Naive thymus-derived CD4-positive, alpha-beta T cell (primary cell): ENCODE measurements around the gene LRMDA. TPM values are rescaled to one million over a fixed set of nuclear protein-coding genes. Genes with fewer than 3 reads are reported as not detected.

Experiments used
- ATAC-seq: fragments of 150-1000 bp; cut with Tn5 transposase; 2 replicates; pipeline ENCODE4 v1.10.0; 2021; ENCODE audit warnings: mild to moderate bottlenecking, moderate library complexity
- CTCF ChIA-PET: fragments of 350-600 bp; sonication (Branson Sonifier 250); formaldehyde crosslinking; loops from one replicate; lab custom pipeline; 2021; ENCODE audit warnings: antibody characterized with exemption; lab: Charles Lee
- POLR2A ChIA-PET: fragments of 350-600 bp; sonication (Branson Sonifier 250); formaldehyde crosslinking; loops from one replicate; lab custom pipeline; 2021; ENCODE audit warnings: antibody characterized with exemption, inconsistent platforms; lab: Charles Lee
- DNase-seq, 9 donors: peaks; one replicate each; pipeline versions ENCODE4 v3.0.0 to v3.0.0-alpha.2; 2020 to 2022; ENCODE audit warnings: mixed read lengths in 1 of 9
- H3K27ac ChIP-seq: one replicate; pipeline ENCODE4 v1.7.0; 2013; ENCODE audit warnings: mild to moderate bottlenecking, low read depth, low read length, moderate library complexity
- H3K27me3 ChIP-seq, 2 donors: one replicate each; pipeline ENCODE4 v1.7.0; 2013; ENCODE audit warnings: low read length in 2 of 2, mild to moderate bottlenecking in 2 of 2, moderate library complexity in 2 of 2; ENCODE audit not compliant: control insufficient read depth in 2 of 2, insufficient read depth in 2 of 2
- H3K36me3 ChIP-seq, 3 experiments: 1 replicate in 2 of 3; 2 replicates in 1 of 3; pipeline ENCODE4 v1.7.0; 2013; ENCODE audit warnings: low read length in 3 of 3, mild to moderate bottlenecking in 3 of 3, moderate library complexity in 1 of 3; ENCODE audit not compliant: insufficient read depth in 3 of 3, control insufficient read depth in 2 of 3
- H3K4me1 ChIP-seq, 2 donors: one replicate each; pipeline ENCODE4 v1.7.0; 2013; ENCODE audit warnings: low read length in 2 of 2, mild to moderate bottlenecking in 2 of 2, moderate library complexity in 1 of 2; ENCODE audit not compliant: control insufficient read depth in 2 of 2, insufficient read depth in 2 of 2
- H3K4me3 ChIP-seq: 2 replicates; pipeline ENCODE4 v1.7.0; 2013; ENCODE audit warnings: mild to moderate bottlenecking, low read length
- H3K9me3 ChIP-seq, 3 experiments: 1 replicate in 2 of 3; 2 replicates in 1 of 3; pipeline ENCODE4 v1.7.0; 2013; ENCODE audit warnings: low read length in 3 of 3; ENCODE audit not compliant: control insufficient read depth in 2 of 3
- H3K27ac Mint-ChIP-seq, 9 donors: one replicate each; pipeline ENCODE4 v1.8.0; 2020 to 2022; ENCODE audit warnings: mixed read lengths in 9 of 9, mild to moderate bottlenecking in 8 of 9, moderate library complexity in 5 of 9, inconsistent platforms in 2 of 9
- H3K27me3 Mint-ChIP-seq, 5 donors: one replicate each; pipeline ENCODE4 v1.8.0; 2021 to 2022; ENCODE audit warnings: mixed read lengths in 5 of 5, mild to moderate bottlenecking in 1 of 5
- H3K36me3 Mint-ChIP-seq, 5 donors: one replicate each; pipeline ENCODE4 v1.8.0; 2020 to 2022; ENCODE audit warnings: mixed read lengths in 5 of 5, mild to moderate bottlenecking in 3 of 5, inconsistent platforms in 1 of 5
- H3K4me1 Mint-ChIP-seq, 7 donors: one replicate each; pipeline ENCODE4 v1.8.0; 2020 to 2022; ENCODE audit warnings: mixed read lengths in 7 of 7, mild to moderate bottlenecking in 3 of 7, inconsistent platforms in 1 of 7
- H3K4me3 Mint-ChIP-seq, 10 donors: one replicate each; pipeline ENCODE4 v1.8.0; 2020 to 2022; ENCODE audit warnings: mild to moderate bottlenecking in 10 of 10, mixed read lengths in 10 of 10, moderate library complexity in 6 of 10, inconsistent platforms in 2 of 10
- H3K9me3 Mint-ChIP-seq, 11 donors: one replicate each; pipeline ENCODE4 v1.8.0; 2020 to 2022; ENCODE audit warnings: mixed read lengths in 11 of 11, mild to moderate bottlenecking in 4 of 11, inconsistent platforms in 1 of 11, moderate library complexity in 1 of 11
- intact Hi-C, 2 donors: fragments of 100-400 bp; cut with micrococcal nuclease; formaldehyde crosslinking; loops; one replicate each; pipeline ENCODE4 v1.15.1; 2023
- polyA plus RNA-seq, 2 donors: library from polyadenylated mRNA; unstranded; fragments of 300-500 nt; fragmentation: Illumina TruSeq; gene quantifications; one replicate each; pipeline ENCODE4 v1.2.3, GENCODE V29; 2021
- total RNA-seq, 6 experiments: library from RNA in 5 of 6; stranded (reverse) in 5 of 6; gene quantifications; 1 replicate in 5 of 6; 2 replicates in 1 of 6; pipeline ENCODE4 v1.2.3 and lab custom pipeline; 2021 to 2026

Gene LRMDA
- total and polyA plus RNA-seq, 7 experiments from 2014 or later, result 0.57 to 14.9 (median 3.0) TPM; not detected in 4

DNA sequence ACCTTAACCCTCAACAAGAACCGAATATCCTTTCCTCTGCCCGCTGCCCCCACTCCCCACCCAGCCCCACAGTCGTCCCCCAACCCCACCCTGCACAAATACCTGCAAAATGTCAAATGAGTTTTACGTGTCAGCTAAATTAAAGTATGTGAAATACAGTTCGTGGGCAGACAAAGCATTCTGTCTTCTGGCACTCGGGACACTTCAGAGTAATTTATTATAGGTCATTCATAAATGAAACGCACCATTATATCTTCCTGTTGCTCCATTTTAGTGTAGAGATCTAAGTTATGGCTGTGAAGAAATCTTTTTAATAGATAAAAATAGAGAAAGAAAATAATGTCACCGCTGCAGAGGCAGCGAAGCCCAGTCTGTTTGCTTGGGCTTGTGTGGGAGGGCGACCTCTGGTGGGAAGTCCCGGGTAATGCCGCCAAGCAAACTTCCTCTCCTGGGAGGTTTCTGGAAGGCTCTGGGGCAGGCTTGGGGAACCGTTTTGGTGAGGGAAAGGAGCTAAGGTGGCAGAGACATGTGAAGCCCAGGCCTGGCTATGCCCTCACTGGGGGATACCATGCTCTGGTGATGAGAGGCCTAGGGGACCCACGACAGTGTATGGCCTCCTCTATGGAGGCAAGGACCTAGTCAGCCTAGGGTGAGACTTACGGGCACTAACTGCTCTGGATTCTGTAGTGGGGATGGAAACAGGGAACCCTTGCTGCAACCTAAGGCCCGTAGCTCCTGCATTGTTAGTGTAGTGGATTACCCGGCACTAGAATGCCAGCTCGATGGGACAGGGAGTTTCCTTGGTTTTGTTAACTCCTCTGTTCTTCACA lies 604.9 kb downstream of the LRMDA start:
- peaks cover 0 to 3% (median 0%) of the 10 kb centered on the region in 7 donors for H3K4me1 Mint-ChIP-seq
- H3K4me3 Mint-ChIP-seq, result no peak overlapping the region
- H3K36me3 Mint-ChIP-seq, result peaks cover 0 to 9% (median 0%) of the 10 kb centered on the region in 5 donors
- Histone ChIP-seq H3K9me3 (no peaks in the 10 kb centered on the region), H3K4me1 (no peaks in the 10 kb centered on the region), H3K27me3 (no peaks in the 10 kb centered on the region), H3K4me3 (no peak overlapping the region), H3K36me3 (no peaks in the 10 kb centered on the region), H3K27ac (no peak overlapping the region)
- no peak overlapping the region for H3K27ac Mint-ChIP-seq
- ChIA-PET CTCF (no interaction called here), POLR2A (no interaction called here)
- ATAC-seq (peak; percentile 76), DNase-seq (peak in 6 of 9 donors; percentile 5 to 41 (median 14))
- H3K9me3 Mint-ChIP-seq, result peaks cover 0 to 17% (median 2%) of the 10 kb centered on the region in 11 donors
- intact Hi-C loops, result loop anchor here (2.0 to 5.0 kb wide), 2 partner anchors 634 to 636 kb away; partner anchors contain the start of gene ZNF503 (in 2 of the 2)
- H3K27me3 Mint-ChIP-seq, result peaks cover 0 to 20% (median 6%) of the 10 kb centered on the region in 5 donors

DNA sequence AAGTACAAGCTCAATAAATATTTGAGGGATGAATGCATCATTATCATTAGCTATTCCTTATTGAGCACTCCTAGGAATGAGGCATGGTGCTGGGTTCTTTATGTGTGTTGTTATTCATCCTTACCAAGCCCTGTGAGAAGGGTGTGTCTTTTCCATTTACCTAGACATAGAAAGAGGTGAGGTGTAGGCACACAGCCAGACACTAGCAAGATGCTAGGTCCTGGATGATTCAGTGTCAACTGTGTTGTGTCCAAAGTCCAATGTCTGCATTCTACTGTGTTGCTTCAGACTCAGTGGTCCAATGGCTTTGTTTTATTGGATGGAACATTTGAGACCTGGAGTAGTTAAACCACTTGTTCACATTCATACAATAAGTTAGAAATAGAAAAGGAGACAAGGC lies 605.5 kb downstream of the LRMDA start:
- H3K36me3 Mint-ChIP-seq, result peaks cover 0 to 9% (median 0%) of the 10 kb centered on the region in 5 donors
- ATAC-seq (no peak), DNase-seq (no peak)
- Histone ChIP-seq H3K4me3 (no peak overlapping the region), H3K4me1 (no peaks in the 10 kb centered on the region), H3K27me3 (no peaks in the 10 kb centered on the region), H3K36me3 (no peaks in the 10 kb centered on the region), H3K9me3 (no peaks in the 10 kb centered on the region), H3K27ac (no peak overlapping the region)
- H3K4me1 Mint-ChIP-seq, result peaks cover 0 to 3% (median 0%) of the 10 kb centered on the region in 7 donors
- peaks cover 0 to 20% (median 6%) of the 10 kb centered on the region in 5 donors for H3K27me3 Mint-ChIP-seq
- no peak overlapping the region for H3K27ac Mint-ChIP-seq
- ChIA-PET POLR2A (no interaction called here), CTCF (no interaction called here)
- H3K4me3 Mint-ChIP-seq, result no peak overlapping the region
- H3K9me3 Mint-ChIP-seq, result peaks cover 0 to 17% (median 2%) of the 10 kb centered on the region in 11 donors
- intact Hi-C loops, result loop anchor here (2.0 to 5.0 kb wide), 2 partner anchors 635 to 636 kb away; partner anchors contain the start of gene ZNF503 (in 2 of the 2)

DNA sequence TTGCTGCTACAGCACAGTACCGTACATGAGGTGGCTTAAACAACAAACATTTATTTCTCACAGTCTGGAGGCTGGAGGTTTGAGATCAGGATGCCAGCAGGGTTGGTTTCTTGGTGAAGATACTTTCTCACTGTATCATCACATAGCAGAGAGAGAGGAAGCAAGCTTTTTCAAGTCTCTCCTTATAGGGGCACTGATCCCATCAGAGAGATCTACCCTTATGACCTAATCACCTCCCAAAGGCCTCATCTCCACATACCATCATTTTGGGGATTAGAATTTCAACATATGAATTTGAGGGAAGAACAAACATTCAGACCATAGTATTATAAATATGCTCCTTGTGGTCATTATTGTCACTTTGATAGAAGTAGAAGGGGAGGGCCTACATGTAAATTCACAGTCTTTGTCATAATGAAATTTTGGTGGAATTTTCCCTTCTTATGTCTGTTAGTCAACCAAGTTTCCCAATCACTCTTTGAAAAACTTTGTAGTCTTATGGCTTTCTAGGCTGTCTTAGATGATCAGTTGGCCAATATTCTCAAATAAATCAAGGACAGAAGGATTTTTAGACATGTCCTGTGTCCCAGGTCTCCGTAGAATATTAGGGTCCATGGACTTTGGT lies 606.2 kb downstream of the LRMDA start:
- POLR2A ChIA-PET, result no interaction called here
- Histone ChIP-seq H3K27me3 (no peaks in the 10 kb centered on the region), H3K27ac (no peak overlapping the region), H3K36me3 (no peaks in the 10 kb centered on the region), H3K9me3 (no peaks in the 10 kb centered on the region), H3K4me1 (no peaks in the 10 kb centered on the region), H3K4me3 (no peak overlapping the region)
- CTCF ChIA-PET, result no interaction called here
- H3K36me3 Mint-ChIP-seq, result peaks cover 0 to 9% (median 0%) of the 10 kb centered on the region in 5 donors
- H3K27ac Mint-ChIP-seq, result no peak overlapping the region
- DNase-seq, result no peak
- peaks cover 0 to 20% (median 6%) of the 10 kb centered on the region in 5 donors for H3K27me3 Mint-ChIP-seq
- H3K9me3 Mint-ChIP-seq, result peaks cover 0 to 17% (median 2%) of the 10 kb centered on the region in 11 donors
- H3K4me1 Mint-ChIP-seq, result peaks cover 0 to 3% (median 0%) of the 10 kb centered on the region in 7 donors
- no peak for ATAC-seq
- intact Hi-C loops, result loop anchor here (2.0 to 5.0 kb wide), 2 partner anchors 635 to 637 kb away; partner anchors contain the start of gene ZNF503 (in 2 of the 2)
- no peak overlapping the region for H3K4me3 Mint-ChIP-seq

DNA sequence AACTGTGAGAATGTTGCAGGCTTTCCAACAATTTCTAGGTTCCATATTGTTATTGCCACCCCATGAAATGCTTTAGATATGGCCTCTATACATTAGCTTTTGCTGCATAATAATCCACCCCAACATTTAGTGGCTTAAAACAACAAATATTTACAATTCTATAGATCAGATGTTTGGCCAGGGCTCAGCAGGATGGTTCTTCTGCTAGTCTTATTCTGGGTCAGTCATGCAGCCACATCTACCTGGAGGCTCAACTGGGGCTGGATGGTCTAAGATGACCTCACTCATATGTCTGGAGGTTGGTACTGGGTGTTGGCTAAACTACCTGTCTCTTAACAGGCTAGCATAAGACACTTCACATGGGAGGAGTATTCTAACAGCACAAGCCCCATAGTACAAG lies 607.3 kb downstream of the LRMDA start:
- Mint-ChIP-seq H3K9me3 (peaks cover 0 to 17% (median 2%) of the 10 kb centered on the region in 11 donors), H3K36me3 (peaks cover 0 to 9% (median 0%) of the 10 kb centered on the region in 5 donors), H3K4me1 (peaks cover 0 to 3% (median 0%) of the 10 kb centered on the region in 7 donors), H3K4me3 (no peak overlapping the region), H3K27ac (no peak overlapping the region), H3K27me3 (peaks cover 0 to 12% (median under 1%) of the 10 kb centered on the region in 5 donors)
- H3K4me3 ChIP-seq, result no peak overlapping the region
- CTCF ChIA-PET, result interaction anchor here (1.6 kb wide), 1 partner anchor 13 kb away, joined by 4 read pairs; no protein-coding TSS in a partner anchor
- ATAC-seq, result no peak
- H3K36me3 ChIP-seq, result no peaks in the 10 kb centered on the region
- intact Hi-C loops, result loop anchor here in 1 of 2 donors (5.0 kb wide), 1 partner anchor 636 kb away; the partner anchor contains the start of gene ZNF503
- POLR2A ChIA-PET, result no interaction called here
- no peaks in the 10 kb centered on the region for H3K27me3 ChIP-seq
- no peaks in the 10 kb centered on the region for H3K4me1 ChIP-seq
- H3K27ac ChIP-seq, result no peak overlapping the region
- no peaks in the 10 kb centered on the region for H3K9me3 ChIP-seq
- DNase-seq, result no peak

DNA sequence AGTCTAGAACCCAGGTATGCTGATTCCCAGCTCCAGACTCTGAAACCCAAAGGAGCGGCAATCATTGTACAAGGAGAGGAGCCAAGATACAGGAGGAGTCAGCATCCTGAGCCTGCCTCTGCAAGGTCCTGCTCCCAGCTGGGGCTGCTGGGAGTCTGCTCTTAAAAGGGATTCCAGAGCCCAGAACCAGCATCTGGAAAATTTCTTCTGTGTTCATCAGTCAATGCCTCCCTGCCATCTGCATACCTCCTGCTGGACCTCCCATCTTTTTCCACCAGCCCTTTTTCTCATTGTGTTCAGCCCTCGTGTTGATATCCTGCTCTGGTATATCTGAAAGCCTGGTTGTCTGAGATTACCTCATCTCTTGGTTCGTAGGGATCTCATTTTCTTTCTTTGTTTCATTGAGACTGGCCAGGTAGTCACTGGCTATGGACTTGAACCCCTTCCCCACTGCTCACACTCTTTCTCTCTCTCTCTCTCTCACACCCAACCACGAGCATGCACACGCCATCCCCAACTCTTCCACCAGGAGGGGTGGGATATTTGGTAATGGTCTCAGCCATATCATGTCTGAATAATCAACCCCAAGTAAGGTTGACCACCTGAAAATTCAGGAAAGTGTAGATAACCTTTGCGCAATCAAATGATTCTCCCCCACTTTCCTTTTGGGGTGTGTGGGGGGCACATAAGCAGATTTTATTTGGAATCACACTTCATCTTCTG lies 608.8 kb downstream of the LRMDA start:
- Mint-ChIP-seq H3K36me3 (peaks cover 0 to 9% (median 0%) of the 10 kb centered on the region in 5 donors), H3K4me1 (peaks cover 0 to 3% (median 0%) of the 10 kb centered on the region in 7 donors), H3K4me3 (no peak overlapping the region), H3K27me3 (peaks cover 0 to 1% (median 0%) of the 10 kb centered on the region in 5 donors), H3K27ac (no peak overlapping the region), H3K9me3 (peaks cover 0 to 17% (median 2%) of the 10 kb centered on the region in 11 donors)
- ATAC-seq, result no peak
- Histone ChIP-seq H3K36me3 (no peaks in the 10 kb centered on the region), H3K27ac (no peak overlapping the region), H3K4me3 (no peak overlapping the region), H3K4me1 (no peaks in the 10 kb centered on the region), H3K9me3 (no peaks in the 10 kb centered on the region), H3K27me3 (no peaks in the 10 kb centered on the region)
- intact Hi-C loops, result no loop called here
- ChIA-PET CTCF (interaction anchor here (1.6 kb wide), 1 partner anchor 14 kb away, joined by 4 read pairs; no protein-coding TSS in a partner anchor), POLR2A (no interaction called here)
- DNase-seq, result no peak

DNA sequence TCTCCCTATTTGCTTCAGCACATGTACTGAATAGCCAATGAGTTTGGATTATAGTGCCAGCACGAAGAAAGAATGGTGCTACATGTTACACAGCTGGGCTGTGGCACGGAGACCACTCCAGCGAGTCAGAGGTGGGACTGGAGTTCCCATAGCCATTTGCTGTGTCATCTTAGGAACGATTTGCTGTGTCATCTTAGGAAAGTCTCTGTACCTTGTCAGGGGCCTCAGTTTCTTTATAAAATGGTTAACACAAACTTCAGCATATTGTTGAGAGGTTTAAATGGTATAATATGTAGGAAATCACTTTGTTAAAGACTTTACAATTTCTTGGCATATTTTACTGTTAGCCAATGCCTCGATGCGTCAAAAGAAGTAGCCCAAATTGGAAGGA lies 609.4 kb downstream of the LRMDA start:
- peaks cover 0 to 17% (median 4%) of the 10 kb centered on the region in 11 donors for H3K9me3 Mint-ChIP-seq
- H3K36me3 ChIP-seq, result no peaks in the 10 kb centered on the region
- ATAC-seq, result no peak
- no peaks in the 10 kb centered on the region for H3K9me3 ChIP-seq
- peaks cover 0 to 3% (median 0%) of the 10 kb centered on the region in 7 donors for H3K4me1 Mint-ChIP-seq
- no peak overlapping the region for H3K27ac Mint-ChIP-seq
- H3K4me3 Mint-ChIP-seq, result no peak overlapping the region
- no peaks in the 10 kb centered on the region for H3K27me3 Mint-ChIP-seq
- H3K4me3 ChIP-seq, result no peak overlapping the region
- H3K36me3 Mint-ChIP-seq, result peaks cover 0 to 9% (median 0%) of the 10 kb centered on the region in 5 donors
- POLR2A ChIA-PET, result no interaction called here
- H3K27ac ChIP-seq, result no peak overlapping the region
- intact Hi-C loops, result no loop called here
- CTCF ChIA-PET, result no interaction called here
- H3K4me1 ChIP-seq, result no peaks in the 10 kb centered on the region
- DNase-seq, result no peak
- no peaks in the 10 kb centered on the region for H3K27me3 ChIP-seq
